GM10266 (cell line): ENCODE measurements around the gene RARS2.

Experiments
- DNase-seq: peaks from one replicate; pipeline ENCODE4 v3.0.0; 2012; ENCODE audit errors: extremely low spot score
- TF ChIP-seq, protein P1 (sequence below): IDR thresholded peaks from 2 replicates; pipeline ENCODE4 v1.5.1; 2012; ENCODE audit warnings: mild to moderate bottlenecking, low read depth; ENCODE audit not compliant: control insufficient read depth, insufficient read depth; ENCODE audit errors: missing control alignments

Gene RARS2

DNA sequence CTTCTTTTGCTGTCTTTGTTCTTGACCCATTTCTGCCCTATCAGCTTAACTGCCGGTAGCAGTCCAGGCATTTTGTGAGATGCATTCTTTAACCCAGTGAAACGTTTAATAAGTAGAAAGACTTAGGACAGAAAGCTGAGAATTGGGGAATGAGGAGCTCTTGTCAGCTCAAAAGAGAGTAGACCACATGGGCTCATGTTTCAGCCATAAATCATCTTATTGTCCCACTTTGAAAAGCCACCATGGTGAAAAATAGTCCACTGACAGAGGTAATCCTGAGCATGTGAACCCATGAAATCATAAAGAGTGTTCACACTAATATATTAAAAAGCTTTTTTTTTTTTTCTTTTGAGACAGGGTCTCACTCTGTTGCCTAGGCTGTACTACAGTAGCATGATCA, 16.4 kb upstream of the RARS2 start:
- TF ChIP-seq, protein P1, sequence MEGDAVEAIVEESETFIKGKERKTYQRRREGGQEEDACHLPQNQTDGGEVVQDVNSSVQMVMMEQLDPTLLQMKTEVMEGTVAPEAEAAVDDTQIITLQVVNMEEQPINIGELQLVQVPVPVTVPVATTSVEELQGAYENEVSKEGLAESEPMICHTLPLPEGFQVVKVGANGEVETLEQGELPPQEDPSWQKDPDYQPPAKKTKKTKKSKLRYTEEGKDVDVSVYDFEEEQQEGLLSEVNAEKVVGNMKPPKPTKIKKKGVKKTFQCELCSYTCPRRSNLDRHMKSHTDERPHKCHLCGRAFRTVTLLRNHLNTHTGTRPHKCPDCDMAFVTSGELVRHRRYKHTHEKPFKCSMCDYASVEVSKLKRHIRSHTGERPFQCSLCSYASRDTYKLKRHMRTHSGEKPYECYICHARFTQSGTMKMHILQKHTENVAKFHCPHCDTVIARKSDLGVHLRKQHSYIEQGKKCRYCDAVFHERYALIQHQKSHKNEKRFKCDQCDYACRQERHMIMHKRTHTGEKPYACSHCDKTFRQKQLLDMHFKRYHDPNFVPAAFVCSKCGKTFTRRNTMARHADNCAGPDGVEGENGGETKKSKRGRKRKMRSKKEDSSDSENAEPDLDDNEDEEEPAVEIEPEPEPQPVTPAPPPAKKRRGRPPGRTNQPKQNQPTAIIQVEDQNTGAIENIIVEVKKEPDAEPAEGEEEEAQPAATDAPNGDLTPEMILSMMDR: no peak
- DNase-seq: no peak

DNA sequence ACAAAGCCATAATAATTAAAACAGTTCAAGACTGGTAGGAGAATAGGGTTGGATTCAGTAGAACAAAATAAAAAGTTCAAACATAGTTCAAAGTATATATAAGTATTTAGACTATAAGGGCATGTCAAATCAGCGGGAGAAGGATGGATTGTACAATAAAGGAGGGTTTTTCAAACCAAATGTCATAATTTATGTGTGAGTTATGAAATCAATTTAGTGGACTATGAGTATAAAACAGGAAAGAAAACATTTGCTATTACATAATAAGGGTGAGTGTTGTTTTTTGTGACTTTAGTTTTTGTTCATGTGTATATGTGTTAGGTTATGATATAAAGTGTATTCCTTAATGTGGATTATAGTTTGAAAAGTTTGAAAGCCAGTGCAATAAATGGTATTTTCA, 10.8 kb upstream of the RARS2 start:
- no peak for DNase-seq

GRCh38 chr6:87590990-87591389, 1.2 kb upstream of the RARS2 start:
- TF ChIP-seq, protein P1: no peak
- no peak for DNase-seq

More for the DNA sequence above, 10.8 kb upstream of the RARS2 start:
- TF ChIP-seq, protein P1: no peak

- TF ChIP-seq, protein P1: no peak
- no peak for DNase-seq
Measured at GRCh38 chr6:87590417-87590880, 662 bp upstream of the RARS2 start.

DNA sequence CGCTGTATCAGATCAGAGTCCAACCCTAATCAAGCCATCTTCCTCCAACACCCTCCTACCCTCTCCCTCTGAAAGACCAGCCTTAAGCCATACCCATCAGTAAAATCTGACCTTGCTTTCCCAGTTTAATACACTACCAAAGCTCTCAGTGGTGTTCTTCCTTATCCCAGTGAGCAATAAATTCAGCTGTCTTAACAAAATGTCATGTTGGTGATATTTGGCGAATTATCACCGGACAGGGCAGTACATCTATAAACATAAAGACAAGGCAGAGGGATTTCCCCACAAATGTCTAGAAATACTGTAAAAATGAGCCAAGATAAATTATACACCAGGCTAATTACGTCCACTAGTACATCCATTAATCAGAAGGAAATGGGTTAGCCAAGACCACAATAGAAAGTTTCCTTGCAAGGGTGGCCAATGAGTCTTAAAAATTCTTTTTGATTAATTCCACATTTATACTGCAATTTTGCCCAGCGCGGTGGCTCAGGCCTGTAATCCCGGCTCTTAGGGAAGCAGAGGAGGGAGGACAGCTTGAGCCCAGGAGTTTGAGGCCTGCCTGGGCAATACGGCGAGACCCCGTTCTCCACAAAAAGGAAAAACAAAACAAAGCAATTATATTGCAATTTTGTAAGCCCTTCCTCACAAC, 905 bp downstream of the RARS2 start:
- no peak for DNase-seq
- TF ChIP-seq, protein P1: no peak

GRCh38 chr6:87586371-87587077, 3.3 kb downstream of the RARS2 start:
- TF ChIP-seq, protein P1: no peak
- DNase-seq: no peak

DNA sequence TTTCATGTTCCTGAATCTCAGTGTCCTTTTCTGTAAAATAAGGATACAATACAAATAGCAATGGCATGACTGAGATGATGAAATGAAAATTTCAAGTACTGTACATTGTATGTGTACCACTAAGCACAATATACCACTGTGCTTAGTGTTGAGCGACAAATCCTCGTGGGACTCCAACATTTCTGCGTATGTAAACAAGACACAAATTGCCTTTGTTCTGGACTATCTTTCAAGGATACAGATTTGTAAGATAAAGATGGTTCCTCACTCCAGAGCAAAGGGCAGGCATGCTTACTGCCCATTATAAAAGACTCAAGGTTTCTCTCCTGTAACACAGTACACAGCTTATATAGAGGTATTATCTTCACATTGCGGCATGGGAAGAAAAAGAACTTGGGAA, 6.0 kb downstream of the RARS2 start:
- DNase-seq: no peak
- TF ChIP-seq, protein P1: no peak
